ENCODE measurements around the gene WDR54. TPM values are rescaled to one million over a fixed set of nuclear protein-coding genes. Genes with fewer than 3 reads are reported as not detected.
A peak's percentile ranks its signal among the peaks of the same experiment; 100 is the strongest.

Gene WDR54
- total and polyA plus RNA-seq, 8 donors, result 3.1 to 22.8 (median 4.0) TPM

- no peak for FAIRE-seq
- no peaks in the 10 kb centered on the region for H3K36me3 ChIP-seq
- peak in 3 of 4 donors; percentile 11 to 19 (median 13) for ATAC-seq
- no peak for DNase-seq
- H3K27me3 ChIP-seq, result no peaks in the 10 kb centered on the region
- WGBS, 2 donors, result 48 to 51% methylated on average over 35 of the region's 35 CpGs
- H3K27ac ChIP-seq, result no peak overlapping the region
- no peak for TF ChIP-seq CTCF (IDR thresholded peaks at IDR 0.05)
- H3K4me1 ChIP-seq, result peaks cover 0 to 4% (median 0%) of the 10 kb centered on the region in 3 donors
- no peaks in the 10 kb centered on the region for H3K9me3 ChIP-seq
- peak overlapping the region; percentile 26 to 59 (median 38) for H3K4me3 ChIP-seq
- intact Hi-C loops (cut with DNase I), result no loop called here
These were observed 5.7 kb upstream of the WDR54 start for GRCh38 chr2:74415762-74416395.

DNA sequence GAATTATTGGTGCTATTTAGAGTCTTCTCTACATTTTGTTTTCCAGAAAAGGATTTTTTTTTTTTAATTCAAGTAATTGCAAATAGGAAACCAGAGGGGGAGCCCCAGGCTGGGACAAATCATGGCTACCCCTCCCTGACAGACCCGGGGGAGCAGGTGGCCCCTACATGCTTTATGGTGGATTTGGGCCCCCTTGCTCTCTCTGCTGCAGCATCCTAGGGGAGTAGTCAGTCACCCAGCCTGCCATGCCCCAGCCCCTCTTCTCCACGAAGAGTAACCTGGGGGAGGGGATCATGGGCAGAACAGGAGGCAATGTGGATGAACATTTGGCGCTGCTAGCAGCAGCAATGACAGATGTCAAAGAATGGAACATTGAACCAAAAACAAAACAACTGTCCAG is 4.8 kb upstream of the WDR54 start:
- no peak for TF ChIP-seq CTCF (IDR thresholded peaks at IDR 0.05)
- DNase-seq (no peak), FAIRE-seq (no peak), ATAC-seq (no peak)
- no peaks in the 10 kb centered on the region for H3K27me3 ChIP-seq
- H3K4me3 ChIP-seq, result no peak overlapping the region
- no peaks in the 10 kb centered on the region for H3K9me3 ChIP-seq
- no peak overlapping the region for H3K27ac ChIP-seq
- intact Hi-C loops (cut with DNase I), result no loop called here
- peaks cover 0 to 4% (median 0%) of the 10 kb centered on the region in 3 donors for H3K4me1 ChIP-seq
- no peaks in the 10 kb centered on the region for H3K36me3 ChIP-seq
- 64 to 69% methylated on average over 3 of the region's 3 CpGs for WGBS, 2 donors

GRCh38 chr2:74417197-74417596 is 4.3 kb upstream of the WDR54 start:
- no peak for DNase-seq
- peaks cover 0 to 4% (median 0%) of the 10 kb centered on the region in 3 donors for H3K4me1 ChIP-seq
- ATAC-seq, result no peak
- WGBS, 2 donors, result 70 to 87% methylated on average over 3 of the region's 3 CpGs
- no peak overlapping the region for H3K27ac ChIP-seq
- H3K9me3 ChIP-seq, result no peaks in the 10 kb centered on the region
- no peaks in the 10 kb centered on the region for H3K36me3 ChIP-seq
- H3K4me3 ChIP-seq, result no peak overlapping the region
- FAIRE-seq, result no peak
- TF ChIP-seq CTCF (IDR thresholded peaks at IDR 0.05), result no peak
- intact Hi-C loops (cut with DNase I), result no loop called here
- H3K27me3 ChIP-seq, result no peaks in the 10 kb centered on the region

GRCh38 chr2:74417763-74418162 is 3.8 kb upstream of the WDR54 start:
- no peak for ATAC-seq
- Histone ChIP-seq H3K27ac (no peak overlapping the region), H3K4me1 (peaks cover 0 to 4% (median 0%) of the 10 kb centered on the region in 3 donors), H3K4me3 (no peak overlapping the region), H3K9me3 (no peaks in the 10 kb centered on the region), H3K27me3 (no peaks in the 10 kb centered on the region), H3K36me3 (no peaks in the 10 kb centered on the region)
- DNase-seq, result no peak
- 75 to 84% methylated on average over 5 to 6 of the region's 6 CpGs for WGBS, 2 donors
- intact Hi-C loops (cut with DNase I), result no loop called here
- TF ChIP-seq CTCF (IDR thresholded peaks at IDR 0.05), result no peak
- no peak for FAIRE-seq

DNA sequence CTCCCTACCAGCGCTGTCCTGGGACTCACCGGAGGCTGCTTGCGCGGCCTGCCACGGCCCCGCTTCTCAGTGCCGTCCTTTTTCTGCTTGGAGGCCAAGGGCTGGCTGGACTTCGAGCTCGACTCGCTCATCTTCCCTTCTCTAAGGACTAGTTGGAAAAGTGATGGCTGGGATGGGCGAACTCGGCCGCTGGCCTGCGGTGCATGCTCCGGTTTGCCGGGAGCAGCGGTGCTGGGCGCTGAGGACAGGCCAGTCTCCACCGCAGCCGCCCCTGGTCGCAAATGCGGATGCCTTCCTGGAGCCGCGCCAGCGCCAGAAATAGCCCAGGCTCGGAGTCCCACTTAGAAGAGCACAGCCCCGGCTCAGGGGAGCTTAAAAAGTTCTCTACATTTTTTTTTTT is 3.2 kb upstream of the WDR54 start:
- H3K4me3 ChIP-seq, result no peak overlapping the region
- no peak for FAIRE-seq
- 78 to 91% methylated on average over 27 of the region's 27 CpGs for WGBS, 2 donors
- DNase-seq, result no peak
- H3K36me3 ChIP-seq, result no peaks in the 10 kb centered on the region
- H3K27me3 ChIP-seq, result no peaks in the 10 kb centered on the region
- peaks cover 0 to 4% (median 0%) of the 10 kb centered on the region in 3 donors for H3K4me1 ChIP-seq
- no peak for TF ChIP-seq CTCF (IDR thresholded peaks at IDR 0.05)
- ATAC-seq, result no peak
- no peaks in the 10 kb centered on the region for H3K9me3 ChIP-seq
- H3K27ac ChIP-seq, result no peak overlapping the region
- intact Hi-C loops (cut with DNase I), result no loop called here

Data from pancreas (tissue), 10 donors.